KMS-11 (cell line): ENCODE data around the gene PMEPA1.

ENCODE experiments used
- H2AFZ ChIP-seq: fragments of 200-600 bp; sonication (generic); 2 replicates; pipeline ENCODE4 v1.6.1; 2016; ENCODE audit warnings: antibody characterized with exemption, mixed run types, low read depth
- H3K27ac ChIP-seq: fragments of 200-600 bp; sonication (generic); 2 replicates; pipeline ENCODE4 v1.6.1; 2016; ENCODE audit warnings: mild to moderate bottlenecking, mixed run types
- H3K27me3 ChIP-seq: fragments of 200-600 bp; sonication (generic); 2 replicates; pipeline ENCODE4 v1.6.1; 2017; ENCODE audit warnings: mild to moderate bottlenecking, low read depth, mixed run types, moderate library complexity; ENCODE audit not compliant: insufficient read depth
- H3K36me3 ChIP-seq: fragments of 200-600 bp; sonication (generic); 2 replicates; pipeline ENCODE4 v1.6.1; 2017; ENCODE audit warnings: mild to moderate bottlenecking, mixed run types; ENCODE audit not compliant: insufficient read depth
- H3K4me1 ChIP-seq: fragments of 200-600 bp; sonication (generic); 2 replicates; pipeline ENCODE4 v1.6.1; 2016; ENCODE audit warnings: mild to moderate bottlenecking, low read depth, mixed run types; ENCODE audit not compliant: poor library complexity, severe bottlenecking
- H3K4me2 ChIP-seq: fragments of 200-600 bp; sonication (generic); 2 replicates; pipeline ENCODE4 v1.7.0; 2016; ENCODE audit warnings: mild to moderate bottlenecking, mixed run types
- H3K4me3 ChIP-seq: fragments of 200-600 bp; sonication (generic); IDR thresholded peaks from 2 replicates; pipeline ENCODE4 v1.6.1; 2017; ENCODE audit warnings: low read depth, low read length, mixed read lengths; ENCODE audit not compliant: insufficient read depth
- H3K79me2 ChIP-seq: fragments of 200-600 bp; sonication (generic); 2 replicates; pipeline ENCODE4 v1.6.1; 2016; ENCODE audit warnings: low read depth, mixed run types; ENCODE audit not compliant: insufficient read depth
- H3K9ac ChIP-seq: fragments of 200-600 bp; sonication (generic); 2 replicates; pipeline ENCODE4 v1.6.1; 2016; ENCODE audit warnings: mild to moderate bottlenecking, mixed run types
- H4K20me1 ChIP-seq: fragments of 200-600 bp; sonication (generic); 2 replicates; pipeline ENCODE4 v1.6.1; 2016; ENCODE audit warnings: mild to moderate bottlenecking, mixed run types; ENCODE audit not compliant: insufficient read depth
- CTCF ChIP-seq: fragments of 200-600 bp; sonication (generic); conservative IDR thresholded peaks from 2 replicates; pipeline ENCODE4 v1.6.1; 2017; ENCODE audit warnings: low read depth, mild to moderate bottlenecking, antibody characterized with exemption, low read length, moderate library complexity, mixed read lengths

Gene PMEPA1

GRCh38 chr20:57716901-57717300, 7.1 kb upstream of the PMEPA1 start:
- H3K4me1 ChIP-seq = peaks cover 12% of the 10 kb centered on the region
- H3K9ac ChIP-seq = no peak overlapping the region
- no peak overlapping the region for H3K4me2 ChIP-seq
- no peaks in the 10 kb centered on the region for H3K36me3 ChIP-seq
- H2AFZ ChIP-seq = no peak overlapping the region
- no peaks in the 10 kb centered on the region for H4K20me1 ChIP-seq
- TF ChIP-seq CTCF = no peak
- no peak overlapping the region for H3K4me3 ChIP-seq
- no peaks in the 10 kb centered on the region for H3K79me2 ChIP-seq
- no peak overlapping the region for H3K27ac ChIP-seq
- H3K27me3 ChIP-seq = no peaks in the 10 kb centered on the region

- Histone ChIP-seq H3K4me1 (peaks cover 14% of the 10 kb centered on the region), H3K9ac (no peak overlapping the region), H2AFZ (no peak overlapping the region), H3K27ac (no peak overlapping the region), H3K4me3 (no peak overlapping the region), H3K4me2 (no peak overlapping the region), H3K27me3 (no peaks in the 10 kb centered on the region), H3K36me3 (no peaks in the 10 kb centered on the region), H3K79me2 (no peaks in the 10 kb centered on the region), H4K20me1 (no peaks in the 10 kb centered on the region)
- no peak for TF ChIP-seq CTCF
Observed at GRCh38 chr20:57716202-57716601, 6.4 kb upstream of the PMEPA1 start.

DNA sequence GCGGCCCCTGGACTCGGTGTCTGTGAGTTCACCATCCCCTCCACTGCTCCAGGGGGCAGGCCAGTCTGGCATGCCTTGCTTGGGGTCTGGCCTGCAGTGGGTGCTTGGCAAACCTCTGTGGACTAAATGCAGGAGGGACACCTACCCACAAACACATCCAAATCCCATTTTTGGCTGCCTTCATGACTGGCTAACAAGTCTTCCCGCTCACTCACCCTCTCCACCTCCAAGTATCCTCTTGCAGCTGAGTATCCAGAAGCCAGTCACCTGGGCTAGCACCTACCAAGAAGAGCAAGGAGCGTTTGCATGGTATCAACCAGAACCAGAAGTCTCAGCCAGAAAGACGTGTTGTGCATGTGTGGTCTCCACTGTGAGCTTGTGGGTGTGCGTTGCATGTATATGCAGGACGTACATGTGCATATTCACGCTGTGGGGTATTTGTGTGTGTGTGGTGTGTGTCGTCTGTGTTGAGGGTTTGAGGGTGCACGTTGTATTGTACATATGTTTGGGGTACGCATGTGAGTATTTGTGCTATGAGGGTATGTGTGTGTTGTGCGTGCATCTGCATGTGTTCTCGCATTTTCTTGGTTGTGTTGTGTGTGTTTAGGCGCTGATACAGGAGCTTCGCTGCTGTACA, 5.6 kb upstream of the PMEPA1 start:
- Histone ChIP-seq H4K20me1 (no peaks in the 10 kb centered on the region), H3K27ac (no peak overlapping the region), H2AFZ (no peak overlapping the region), H3K4me1 (peaks cover 21% of the 10 kb centered on the region), H3K9ac (no peak overlapping the region), H3K79me2 (no peaks in the 10 kb centered on the region), H3K27me3 (no peaks in the 10 kb centered on the region), H3K36me3 (no peaks in the 10 kb centered on the region), H3K4me2 (no peak overlapping the region), H3K4me3 (no peak overlapping the region)
- TF ChIP-seq CTCF = no peak

GRCh38 chr20:57714409-57715267, 4.8 kb upstream of the PMEPA1 start:
- Histone ChIP-seq H3K9ac (no peak overlapping the region), H3K27me3 (no peaks in the 10 kb centered on the region), H4K20me1 (no peaks in the 10 kb centered on the region), H3K27ac (no peak overlapping the region), H3K79me2 (no peaks in the 10 kb centered on the region), H3K4me3 (no peak overlapping the region), H3K36me3 (no peaks in the 10 kb centered on the region), H2AFZ (no peak overlapping the region), H3K4me2 (no peak overlapping the region), H3K4me1 (peaks cover 21% of the 10 kb centered on the region)
- no peak for TF ChIP-seq CTCF
